HTERT RPE-1 (cell line): ENCODE measurements around the gene BLNK.

ENCODE experiments used
- in situ Hi-C: fragments of 300-500 bp; cut with MboI; formaldehyde crosslinking; loops from 4 replicates; pipeline ENCODE4 v1.14.3; 2020; ENCODE audit warnings: low sequenced_read_pairs

Gene BLNK

GRCh38 chr10:96264938-96265337 lies 6.4 kb downstream of the BLNK start:
- in situ Hi-C loops, result no loop called here

GRCh38 chr10:96263669-96264068 lies 7.7 kb downstream of the BLNK start:
- in situ Hi-C loops, result no loop called here

- in situ Hi-C loops, result no loop called here
Measured at GRCh38 chr10:96263176-96263575, 8.2 kb downstream of the BLNK start.

- in situ Hi-C loops, result no loop called here
Measured at GRCh38 chr10:96261930-96262329, 9.4 kb downstream of the BLNK start.

- in situ Hi-C loops, result no loop called here
Measured at GRCh38 chr10:96261132-96261531, 10.2 kb downstream of the BLNK start.

GRCh38 chr10:96260014-96260413 lies 11.4 kb downstream of the BLNK start:
- in situ Hi-C loops, result no loop called here

GRCh38 chr10:96259150-96259549 lies 12.2 kb downstream of the BLNK start:
- in situ Hi-C loops, result no loop called here

GRCh38 chr10:96257944-96258343 lies 13.4 kb downstream of the BLNK start:
- in situ Hi-C loops, result no loop called here

- in situ Hi-C loops, result no loop called here
Measured at GRCh38 chr10:96255549-96256333, 15.6 kb downstream of the BLNK start.

GRCh38 chr10:96254976-96255375 lies 16.4 kb downstream of the BLNK start:
- in situ Hi-C loops, result no loop called here

GRCh38 chr10:96252730-96253129 lies 18.6 kb downstream of the BLNK start:
- in situ Hi-C loops, result no loop called here

- in situ Hi-C loops, result no loop called here
Measured at GRCh38 chr10:96250349-96250748, 21.0 kb downstream of the BLNK start.

- in situ Hi-C loops, result no loop called here
Measured at GRCh38 chr10:96249264-96249663, 22.1 kb downstream of the BLNK start.

GRCh38 chr10:96244354-96244753 lies 27.0 kb downstream of the BLNK start:
- in situ Hi-C loops, result no loop called here

- in situ Hi-C loops, result no loop called here
Measured at GRCh38 chr10:96243296-96243695, 28.1 kb downstream of the BLNK start.

- in situ Hi-C loops, result no loop called here
Measured at GRCh38 chr10:96242822-96243221, 28.5 kb downstream of the BLNK start.

- in situ Hi-C loops, result no loop called here
Measured at GRCh38 chr10:96238646-96239623, 32.4 kb downstream of the BLNK start.

- in situ Hi-C loops, result no loop called here
Measured at GRCh38 chr10:96236876-96237275, 34.5 kb downstream of the BLNK start.

GRCh38 chr10:96236090-96236478 lies 35.3 kb downstream of the BLNK start:
- in situ Hi-C loops, result no loop called here

- in situ Hi-C loops, result no loop called here
Measured at GRCh38 chr10:96235326-96236089, 35.9 kb downstream of the BLNK start.

GRCh38 chr10:96233959-96234358 lies 37.4 kb downstream of the BLNK start:
- in situ Hi-C loops, result no loop called here
